Prostate gland (tissue), 2 donors: Measurements from ENCODE around the gene ELFN1. TPM values are rescaled to one million over a fixed set of nuclear protein-coding genes. Genes with fewer than 3 reads are reported as not detected.

Experiments
- DNase-seq: peaks from one replicate; pipeline ENCODE4 v3.0.0-alpha.2; 2019; ENCODE audit warnings: low spot score
- H3K27ac ChIP-seq, 2 donors: fragments of 200-600 bp; sonication (generic); 2 replicates each; pipeline ENCODE4 v1.5.1; 2017 to 2019
- H3K27me3 ChIP-seq: fragments of 200-600 bp; sonication (generic); replicated peaks from 2 replicates; pipeline ENCODE4 v1.5.1; 2019; ENCODE audit not compliant: insufficient read depth
- H3K36me3 ChIP-seq, 2 donors: fragments of 200-600 bp; sonication (generic); 1 replicate in 1 of 2; 2 replicates in 1 of 2; pipeline versions ENCODE4 v1.5.1 to v1.8.1; 2017 to 2019
- H3K4me1 ChIP-seq: fragments of 200-600 bp; sonication (generic); replicated peaks from 2 replicates; pipeline ENCODE4 v1.5.1; 2019
- H3K4me3 ChIP-seq, 2 donors: fragments of 200-600 bp; sonication (generic); 2 replicates each; pipeline ENCODE4 v1.5.1; 2017 to 2019
- H3K9me3 ChIP-seq: fragments of 200-600 bp; sonication (generic); 2 replicates; pipeline ENCODE4 v1.5.1; 2017
- CTCF ChIP-seq, 4 experiments: fragments of 200-600 bp in 2 of 4; fragments of 450-650 bp in 2 of 4; sonication (generic) in 2 of 4; IDR thresholded peaks; 1 replicate in 3 of 4; 2 replicates in 1 of 4; pipeline ENCODE4 v1.5.1; 2016 to 2019; ENCODE audit warnings: antibody characterized with exemption in 4 of 4, mild to moderate bottlenecking in 2 of 4, moderate library complexity in 2 of 4
- POLR2A ChIP-seq: fragments of 450-650 bp; IDR thresholded peaks from one replicate; pipeline ENCODE4 v1.6.1; 2016; ENCODE audit warnings: antibody characterized with exemption, mild to moderate bottlenecking
- POLR2AphosphoS5 ChIP-seq: sonication (generic); formaldehyde crosslinking; IDR thresholded peaks from one replicate; pipeline ENCODE4 v1.6.1; 2017; ENCODE audit warnings: antibody characterized with exemption
- WGBS: methylation state at CpG from one replicate; pipeline ENCODE4 v1.1.5; 2018; 5-methylcytosine and 5-hydroxymethylcytosine counted together
- intact Hi-C: fragments of 100-400 bp; cut with DNase I; formaldehyde crosslinking; loops from one replicate; pipeline ENCODE4 v1.14.2; 2022
- total RNA-seq, 2 donors: library from RNA; depleted of rRNA; stranded (reverse); fragments of >200 nt; gene quantifications; one replicate each; pipeline ENCODE4 v1.1.0, GENCODE V29; 2016

ELFN1 gene
- total RNA-seq, 2 donors from 2014 or later, result 2.0 to 3.0 TPM

- H3K4me3 ChIP-seq, result no peak overlapping the region
- WGBS, result 98% methylated on average over 63 of the region's 72 CpGs
- intact Hi-C loops, result no loop called here
- no peaks in the 10 kb centered on the region for H3K27me3 ChIP-seq
- no peak overlapping the region for H3K27ac ChIP-seq
- peaks cover 10% of the 10 kb centered on the region for H3K4me1 ChIP-seq
- H3K9me3 ChIP-seq, result no peaks in the 10 kb centered on the region
- TF ChIP-seq POLR2A, result no peak
- TF ChIP-seq POLR2AphosphoS5, result no peak
- TF ChIP-seq CTCF (IDR thresholded peaks at IDR 0.05), result no peak
- no peak for DNase-seq
- no peaks in the 10 kb centered on the region for H3K36me3 ChIP-seq
Observed at GRCh38 chr7:1745576-1746490, 75.8 kb downstream of the ELFN1 start.

- Histone ChIP-seq H3K4me1 (peaks cover 10% of the 10 kb centered on the region), H3K4me3 (no peak overlapping the region), H3K27me3 (no peaks in the 10 kb centered on the region), H3K9me3 (no peaks in the 10 kb centered on the region), H3K27ac (no peak overlapping the region), H3K36me3 (no peaks in the 10 kb centered on the region)
- intact Hi-C loops, result no loop called here
- TF ChIP-seq POLR2A (no peak), POLR2AphosphoS5 (no peak), CTCF (IDR thresholded peaks at IDR 0.05) (no peak)
- DNase-seq, result no peak
- 94% methylated on average over 42 of the region's 60 CpGs for WGBS
Observed at GRCh38 chr7:1746491-1746975, 76.5 kb downstream of the ELFN1 start.

GRCh38 chr7:1747004-1747801 lies 77.1 kb downstream of the ELFN1 start:
- TF ChIP-seq POLR2AphosphoS5, result no peak
- TF ChIP-seq CTCF (IDR thresholded peaks at IDR 0.05), result no peak
- TF ChIP-seq POLR2A, result no peak
- no peak overlapping the region for H3K4me3 ChIP-seq
- H3K9me3 ChIP-seq, result no peaks in the 10 kb centered on the region
- H3K36me3 ChIP-seq, result no peaks in the 10 kb centered on the region
- intact Hi-C loops, result no loop called here
- no peaks in the 10 kb centered on the region for H3K27me3 ChIP-seq
- 85% methylated on average over 38 of the region's 38 CpGs for WGBS
- no peak for DNase-seq
- H3K4me1 ChIP-seq, result peaks cover 10% of the 10 kb centered on the region
- no peak overlapping the region for H3K27ac ChIP-seq

GRCh38 chr7:1748076-1748838 lies 78.2 kb downstream of the ELFN1 start:
- no peak for TF ChIP-seq CTCF (IDR thresholded peaks at IDR 0.05)
- TF ChIP-seq POLR2AphosphoS5, result no peak
- TF ChIP-seq POLR2A, result no peak
- Histone ChIP-seq H3K27me3 (no peaks in the 10 kb centered on the region), H3K36me3 (no peaks in the 10 kb centered on the region), H3K27ac (no peak overlapping the region), H3K4me1 (peaks cover under 1% of the 10 kb centered on the region), H3K9me3 (no peaks in the 10 kb centered on the region), H3K4me3 (no peak overlapping the region)
- no peak for DNase-seq
- intact Hi-C loops, result no loop called here
- 38% methylated on average over 32 of the region's 32 CpGs for WGBS
